DOHH2 (cell line): ENCODE data around the gene PLA2G6.

Experiments used
- H3F3A ChIP-seq: fragments of 200-600 bp; sonication (generic), shearing (Covaris generic); 2 replicates; pipeline ENCODE4 v1.6.0; 2016; ENCODE audit warnings: antibody characterized with exemption, mild to moderate bottlenecking; ENCODE audit not compliant: control insufficient read depth, insufficient read depth
- H3K27ac ChIP-seq: fragments of 200-600 bp; sonication (generic); 2 replicates; pipeline ENCODE4 v1.5.1; 2014; ENCODE audit warnings: low read depth, mild to moderate bottlenecking, low read length, moderate library complexity
- H3K27me3 ChIP-seq: fragments of 200-600 bp; sonication (generic); 2 replicates; pipeline ENCODE4 v1.6.1; 2014; ENCODE audit warnings: mild to moderate bottlenecking, low read length, mixed read lengths; ENCODE audit not compliant: control insufficient read depth
- H3K36me3 ChIP-seq: fragments of 200-600 bp; sonication (generic); 2 replicates; pipeline ENCODE4 v1.6.1; 2014; ENCODE audit warnings: mild to moderate bottlenecking, low read length, moderate library complexity, mixed read lengths; ENCODE audit not compliant: control insufficient read depth
- H3K4me1 ChIP-seq: fragments of 200-600 bp; sonication (generic); 2 replicates; pipeline ENCODE4 v1.6.1; 2014; ENCODE audit warnings: mild to moderate bottlenecking, low read length, mixed read lengths; ENCODE audit not compliant: control insufficient read depth
- H3K4me2 ChIP-seq: fragments of 200-600 bp; sonication (generic); 2 replicates; pipeline ENCODE4 v1.6.0; 2014; ENCODE audit warnings: mild to moderate bottlenecking, low read length, moderate library complexity
- H3K4me3 ChIP-seq: fragments of 200-600 bp; sonication (generic); 2 replicates; pipeline ENCODE4 v1.5.1; 2014; ENCODE audit warnings: mild to moderate bottlenecking, low read length, mixed read lengths
- H3K79me2 ChIP-seq: fragments of 200-600 bp; sonication (generic); 2 replicates; pipeline ENCODE4 v1.6.1; 2014; ENCODE audit warnings: mild to moderate bottlenecking, low read length, mixed read lengths; ENCODE audit not compliant: control insufficient read depth
- H3K9me2 ChIP-seq: fragments of 200-600 bp; sonication (generic); replicated peaks from 2 replicates; pipeline ENCODE4 v1.6.1; 2014; ENCODE audit warnings: mild to moderate bottlenecking, low read length, mixed read lengths; ENCODE audit not compliant: control insufficient read depth
- H3K9me3 ChIP-seq: fragments of 200-600 bp; sonication (generic); 2 replicates; pipeline ENCODE4 v1.6.1; 2014; ENCODE audit warnings: antibody characterized with exemption, low read length, mixed read lengths; ENCODE audit not compliant: control insufficient read depth, insufficient read depth
- H4K20me1 ChIP-seq: fragments of 200-600 bp; sonication (generic); 2 replicates; pipeline ENCODE4 v1.6.0; 2014; ENCODE audit warnings: low read depth, mild to moderate bottlenecking, antibody characterized with exemption, low read length, moderate library complexity; ENCODE audit not compliant: control insufficient read depth, insufficient read depth
- EZH2phosphoT487 ChIP-seq: fragments of 200-600 bp; sonication (generic); IDR thresholded peaks from 2 replicates; pipeline ENCODE4 v1.6.1; 2017; ENCODE audit warnings: borderline replicate concordance, mild to moderate bottlenecking, antibody characterized with exemption, low read length, moderate library complexity, mixed read lengths
- TF ChIP-seq, protein P1 (sequence below): fragments of 200-600 bp; sonication (generic); IDR thresholded peaks from one replicate; pipeline ENCODE4 v1.5.1; 2014; ENCODE audit warnings: antibody characterized with exemption, mild to moderate bottlenecking, low read depth, low read length; ENCODE audit not compliant: poor library complexity, severe bottlenecking

The PLA2G6 gene

DNA sequence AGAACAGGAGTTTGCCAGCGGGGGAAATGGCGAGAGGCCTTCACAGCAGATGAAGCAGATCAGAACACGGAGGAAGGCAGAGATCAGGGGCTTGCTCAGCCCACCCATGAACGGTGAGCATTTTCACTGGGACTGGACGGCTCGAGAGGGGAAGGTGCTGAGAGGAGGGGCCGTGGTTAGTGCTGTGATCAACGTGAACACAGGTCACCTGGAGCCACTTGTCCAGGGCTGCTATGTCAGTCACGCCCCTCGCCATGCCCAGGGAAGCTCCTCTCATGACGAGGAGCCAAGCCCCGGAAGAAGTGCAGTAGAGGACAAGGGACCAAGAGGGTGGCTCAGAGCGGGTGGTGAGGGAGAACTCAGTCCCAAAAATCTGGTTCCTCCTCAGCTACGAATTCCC is 7.0 kb downstream of the PLA2G6 start:
- H3K27me3 ChIP-seq = no peaks in the 10 kb centered on the region
- TF ChIP-seq EZH2phosphoT487 = no peak
- TF ChIP-seq, protein P1, sequence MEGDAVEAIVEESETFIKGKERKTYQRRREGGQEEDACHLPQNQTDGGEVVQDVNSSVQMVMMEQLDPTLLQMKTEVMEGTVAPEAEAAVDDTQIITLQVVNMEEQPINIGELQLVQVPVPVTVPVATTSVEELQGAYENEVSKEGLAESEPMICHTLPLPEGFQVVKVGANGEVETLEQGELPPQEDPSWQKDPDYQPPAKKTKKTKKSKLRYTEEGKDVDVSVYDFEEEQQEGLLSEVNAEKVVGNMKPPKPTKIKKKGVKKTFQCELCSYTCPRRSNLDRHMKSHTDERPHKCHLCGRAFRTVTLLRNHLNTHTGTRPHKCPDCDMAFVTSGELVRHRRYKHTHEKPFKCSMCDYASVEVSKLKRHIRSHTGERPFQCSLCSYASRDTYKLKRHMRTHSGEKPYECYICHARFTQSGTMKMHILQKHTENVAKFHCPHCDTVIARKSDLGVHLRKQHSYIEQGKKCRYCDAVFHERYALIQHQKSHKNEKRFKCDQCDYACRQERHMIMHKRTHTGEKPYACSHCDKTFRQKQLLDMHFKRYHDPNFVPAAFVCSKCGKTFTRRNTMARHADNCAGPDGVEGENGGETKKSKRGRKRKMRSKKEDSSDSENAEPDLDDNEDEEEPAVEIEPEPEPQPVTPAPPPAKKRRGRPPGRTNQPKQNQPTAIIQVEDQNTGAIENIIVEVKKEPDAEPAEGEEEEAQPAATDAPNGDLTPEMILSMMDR = no peak
- H3K27ac ChIP-seq = no peak overlapping the region
- H4K20me1 ChIP-seq = no peaks in the 10 kb centered on the region
- peaks cover 15% of the 10 kb centered on the region for H3K4me1 ChIP-seq
- no peaks in the 10 kb centered on the region for H3K36me3 ChIP-seq
- no peak overlapping the region for H3K4me3 ChIP-seq
- H3K79me2 ChIP-seq = peaks cover 4% of the 10 kb centered on the region; the same call in 1 of the 2 replicates
- H3F3A ChIP-seq = peaks cover 4% of the 10 kb centered on the region; the same call in 1 of the 2 replicates
- no peaks in the 10 kb centered on the region for H3K9me3 ChIP-seq
- H3K4me2 ChIP-seq = no peak overlapping the region
- no peaks in the 10 kb centered on the region for H3K9me2 ChIP-seq

DNA sequence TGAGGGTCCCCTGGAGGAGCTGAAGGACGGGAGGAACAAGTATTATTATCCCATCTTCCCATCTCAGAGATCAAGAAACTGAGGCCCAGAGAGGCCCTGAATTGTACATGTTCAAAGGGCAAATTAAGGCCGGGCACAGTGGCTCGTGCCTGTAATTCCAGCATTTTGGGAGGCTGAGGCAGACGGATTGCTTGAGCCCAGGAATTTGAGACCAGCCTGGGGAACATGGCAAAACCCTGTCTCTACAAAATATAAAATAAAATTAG is 8.1 kb downstream of the PLA2G6 start:
- H3K4me2 ChIP-seq = no peak overlapping the region
- no peak for TF ChIP-seq EZH2phosphoT487
- TF ChIP-seq, protein P1 = no peak
- H3K4me3 ChIP-seq = no peak overlapping the region
- H3K79me2 ChIP-seq = no peaks in the 10 kb centered on the region
- peaks cover 15% of the 10 kb centered on the region for H3K4me1 ChIP-seq
- no peaks in the 10 kb centered on the region for H3K9me2 ChIP-seq
- H3F3A ChIP-seq = no peaks in the 10 kb centered on the region
- no peaks in the 10 kb centered on the region for H3K36me3 ChIP-seq
- no peaks in the 10 kb centered on the region for H4K20me1 ChIP-seq
- H3K27me3 ChIP-seq = no peaks in the 10 kb centered on the region
- H3K9me3 ChIP-seq = no peaks in the 10 kb centered on the region
- H3K27ac ChIP-seq = no peak overlapping the region

DNA sequence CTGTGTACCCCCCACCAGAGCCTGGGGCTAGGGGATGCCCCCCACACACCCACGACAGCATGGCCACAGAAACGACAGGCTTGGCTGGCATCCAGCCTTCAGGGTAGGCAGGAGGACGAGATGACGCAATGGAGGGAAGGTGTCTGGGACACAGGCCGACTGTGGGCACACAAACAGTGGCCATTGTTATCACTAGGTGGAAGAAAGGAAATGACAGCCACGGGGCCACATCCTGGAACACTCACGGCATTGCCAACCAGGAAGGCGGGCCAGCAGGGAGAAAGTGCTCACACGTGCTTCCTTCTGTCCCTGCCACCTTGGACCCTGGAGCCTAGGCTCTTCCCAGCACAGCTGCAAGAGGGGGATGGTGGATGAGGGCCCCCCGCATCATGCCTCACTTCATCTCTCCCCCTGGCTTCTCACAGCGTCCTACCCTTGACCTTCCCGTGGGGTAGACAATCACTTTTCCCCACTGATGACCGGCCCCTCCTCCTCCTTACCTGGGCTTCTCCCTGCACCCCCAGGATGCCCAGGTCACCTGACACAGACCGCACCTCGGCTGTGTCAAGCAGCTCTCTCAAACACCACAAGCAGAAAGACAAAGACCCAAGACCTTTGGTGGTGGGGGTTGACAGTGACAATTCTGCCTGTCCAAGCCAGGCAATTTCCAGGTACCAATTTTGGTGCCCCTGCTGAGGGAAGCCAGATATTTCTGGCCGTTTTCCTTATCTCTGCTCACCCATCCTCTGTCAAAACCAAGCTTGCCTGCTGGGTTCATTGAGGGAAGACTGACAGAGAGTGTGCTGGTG is 8.6 kb downstream of the PLA2G6 start:
- Histone ChIP-seq H3K27me3 (no peaks in the 10 kb centered on the region), H3K27ac (no peak overlapping the region), H3K79me2 (no peaks in the 10 kb centered on the region), H3K36me3 (peaks cover 2% of the 10 kb centered on the region; the same call in 1 of the 2 replicates), H3K9me3 (no peaks in the 10 kb centered on the region), H3K4me2 (no peak overlapping the region), H3K4me1 (peaks cover 15% of the 10 kb centered on the region), H3K9me2 (no peaks in the 10 kb centered on the region), H3K4me3 (no peak overlapping the region), H3F3A (no peaks in the 10 kb centered on the region), H4K20me1 (no peaks in the 10 kb centered on the region)
- TF ChIP-seq, protein P1 = no peak
- TF ChIP-seq EZH2phosphoT487 = no peak
